GM21723 (cell line): ENCODE results near the gene COL23A1.

Experiments used
- ATAC-seq: cut with Tn5 transposase; IDR thresholded peaks from one replicate; pipeline ENCODE4 v1.9.1; 2021; ENCODE audit warnings: mild to moderate bottlenecking, moderate library complexity; ENCODE audit not compliant: unreplicated experiment

Gene COL23A1

GRCh38 chr5:178441486-178442270 is 148.5 kb downstream of the COL23A1 start:
- no peak for ATAC-seq

- no peak for ATAC-seq
Observed at GRCh38 chr5:178440181-178440580, 150.0 kb downstream of the COL23A1 start.

GRCh38 chr5:178439493-178440180 is 150.6 kb downstream of the COL23A1 start:
- no peak for ATAC-seq

DNA sequence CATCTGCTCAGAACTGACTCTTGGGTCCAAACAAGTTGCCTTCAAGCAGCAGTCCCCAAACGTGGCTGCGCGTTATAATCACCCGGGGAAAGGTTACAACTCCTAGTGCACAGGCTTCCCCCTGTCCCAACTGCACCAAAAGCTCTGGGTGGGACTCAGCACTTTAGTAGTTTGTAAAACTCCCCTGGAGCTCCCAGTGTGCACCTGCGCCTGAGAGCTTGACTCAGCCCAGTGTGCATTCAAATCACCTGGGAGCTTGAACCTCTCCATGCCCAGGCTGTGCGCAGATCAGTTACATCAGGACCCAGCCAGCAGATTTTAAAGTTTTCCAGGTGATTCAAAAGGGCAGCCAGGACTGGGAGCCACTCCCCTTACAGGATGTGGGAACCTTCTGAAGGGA is 151.4 kb downstream of the COL23A1 start:
- no peak for ATAC-seq

DNA sequence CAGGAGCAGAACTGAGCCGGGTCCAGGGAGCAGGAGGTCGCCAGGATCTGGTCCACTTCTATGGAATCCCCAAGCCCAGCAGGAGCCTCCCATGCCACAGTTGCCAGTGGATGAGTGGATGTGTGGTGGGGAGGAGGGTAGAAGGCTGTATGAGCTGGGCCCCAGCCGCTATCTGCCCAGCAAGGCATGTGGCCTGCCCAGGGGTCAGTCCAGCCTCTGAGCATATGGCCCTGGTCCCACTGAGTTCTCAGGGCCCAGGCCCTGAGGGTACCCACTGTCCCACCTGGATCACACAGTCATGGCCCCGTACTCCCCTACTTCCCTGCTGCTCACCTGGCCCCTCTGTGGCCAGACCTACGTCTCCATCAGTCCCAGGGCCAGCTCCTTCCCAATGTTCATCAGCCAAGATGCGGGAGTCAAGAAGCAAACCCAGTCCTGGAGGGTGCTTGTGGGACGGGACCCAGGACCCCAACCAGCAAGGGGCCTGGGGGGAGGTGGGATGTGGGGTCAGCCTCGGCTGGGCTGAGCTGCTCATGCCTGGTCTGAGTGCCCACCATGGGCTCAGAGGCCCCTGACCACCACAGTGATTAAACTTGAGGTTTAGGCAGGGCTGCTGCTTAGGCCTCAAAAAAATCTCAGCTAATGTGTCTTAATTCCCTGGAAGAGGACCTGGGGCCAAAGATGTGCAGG is 152.7 kb downstream of the COL23A1 start:
- ATAC-seq, result no peak

- no peak for ATAC-seq
Observed at GRCh38 chr5:178436326-178436940, 153.8 kb downstream of the COL23A1 start.

- ATAC-seq, result no peak
Observed at GRCh38 chr5:178435321-178436238, 154.6 kb downstream of the COL23A1 start.

DNA sequence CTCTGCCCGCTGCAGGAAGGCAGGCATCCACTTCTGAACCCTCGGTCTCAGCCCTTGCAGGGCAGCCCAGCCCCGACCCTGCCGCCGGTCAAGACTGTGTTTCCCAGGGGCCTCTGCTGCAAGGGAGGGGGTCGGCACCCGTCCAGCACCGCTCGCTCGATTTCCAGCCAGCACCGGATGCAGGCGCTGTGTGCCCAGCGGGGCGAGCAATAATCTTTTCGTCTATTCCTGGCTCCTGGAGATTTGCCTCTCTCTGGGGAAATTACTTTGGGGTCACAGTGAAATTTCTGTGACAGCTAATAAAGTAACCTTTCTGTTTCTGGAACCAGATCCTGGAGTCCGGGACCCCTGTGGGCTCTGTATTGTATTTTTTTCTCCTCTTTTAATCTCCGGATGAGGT is 155.3 kb downstream of the COL23A1 start:
- no peak for ATAC-seq

DNA sequence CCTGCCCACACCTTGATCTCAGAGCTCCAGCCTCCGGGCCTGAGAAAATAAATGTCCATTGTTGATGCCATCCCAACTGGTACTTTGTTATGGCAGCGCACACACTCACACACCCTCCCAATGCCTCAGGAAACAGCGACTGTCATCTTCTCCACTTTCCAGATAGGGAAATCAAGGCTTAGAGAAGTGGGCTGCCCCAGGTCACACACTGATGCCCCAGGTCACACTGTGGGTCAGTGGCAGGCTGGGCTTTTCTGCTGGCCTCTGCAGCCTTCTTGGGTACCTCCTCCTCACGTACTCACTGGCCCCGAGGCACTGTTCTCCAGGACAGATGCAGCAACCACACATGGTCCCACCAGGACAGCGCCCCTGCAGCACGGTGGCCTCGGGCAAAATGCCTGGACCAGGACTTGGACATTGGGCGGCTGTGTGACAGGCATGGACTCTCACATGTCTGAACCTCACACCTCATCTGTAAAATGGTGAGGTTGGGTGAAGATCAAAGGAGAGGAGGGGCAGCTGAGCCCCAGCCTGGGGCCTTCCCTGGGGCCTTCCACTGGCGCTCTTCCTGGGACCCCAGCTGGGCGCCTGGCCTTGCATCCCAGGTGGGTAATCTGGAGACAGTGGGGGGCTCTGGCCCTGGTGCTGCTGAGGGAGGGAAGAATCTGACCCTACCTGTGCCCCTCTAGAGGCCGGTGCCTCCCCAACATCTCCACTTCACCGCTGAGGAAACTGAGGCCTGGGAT is 156.0 kb downstream of the COL23A1 start:
- ATAC-seq, result no peak

- ATAC-seq, result no peak
Observed at GRCh38 chr5:178433273-178433775, 156.9 kb downstream of the COL23A1 start.

GRCh38 chr5:178432421-178433272 is 157.5 kb downstream of the COL23A1 start:
- no peak for ATAC-seq

- no peak for ATAC-seq
Observed at GRCh38 chr5:178431782-178432165, 158.4 kb downstream of the COL23A1 start.

- ATAC-seq, result no peak
Observed at GRCh38 chr5:178431063-178431781, 159.0 kb downstream of the COL23A1 start.

DNA sequence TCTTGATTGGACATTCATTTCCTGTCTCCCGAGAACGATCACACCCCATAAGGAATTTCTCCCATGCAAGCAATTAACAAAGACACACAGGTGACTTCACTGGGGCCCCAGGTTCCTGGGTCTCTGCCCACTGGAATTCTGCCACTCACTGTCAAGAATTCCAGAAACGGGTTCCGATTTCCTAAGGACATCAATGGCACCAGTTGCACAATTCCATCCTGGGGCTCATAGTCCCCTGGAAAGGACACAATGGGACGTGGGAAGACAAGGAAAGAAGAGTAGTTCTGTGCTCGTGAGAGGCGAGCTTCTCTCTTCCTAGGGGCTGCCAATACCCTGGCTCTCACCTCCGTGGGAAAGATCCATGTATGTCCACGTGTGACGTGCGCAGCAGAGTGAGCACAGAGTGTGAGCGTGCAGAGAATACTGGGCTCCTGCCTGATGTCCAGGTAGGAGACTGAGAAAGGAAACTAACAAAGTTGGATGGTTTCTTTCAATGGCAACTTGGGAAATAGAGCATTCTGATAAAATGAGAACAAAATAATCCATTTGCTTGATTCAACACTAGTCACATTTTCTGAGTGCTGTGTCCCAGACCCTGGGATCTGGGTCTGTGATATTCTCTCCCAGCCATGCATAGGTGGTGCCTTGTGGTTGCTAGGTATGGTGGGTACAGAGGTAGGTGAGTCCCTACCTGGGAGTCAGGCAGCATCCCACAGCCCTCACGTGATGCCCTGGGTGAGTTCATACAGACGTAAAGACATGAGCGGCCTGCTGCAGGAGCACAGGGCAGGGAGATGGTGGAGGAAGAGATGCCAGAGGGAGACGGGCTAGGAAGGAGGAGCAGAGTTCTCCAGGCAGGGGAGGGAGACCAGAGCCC is 159.8 kb downstream of the COL23A1 start:
- ATAC-seq, result no peak

GRCh38 chr5:178429491-178430185 is 160.6 kb downstream of the COL23A1 start:
- no peak for ATAC-seq

GRCh38 chr5:178429156-178429468 is 161.1 kb downstream of the COL23A1 start:
- no peak for ATAC-seq
